Left lung (tissue), 10 donors: ENCODE measurements around the gene NAALADL2. TPM values are rescaled to one million over a fixed set of nuclear protein-coding genes. Genes with fewer than 3 reads are reported as not detected.
"Not testable (repeated sequence)": the region's sequence is repeated elsewhere in the genome, so short reads cannot be mapped to it uniquely, and the experiment has no call there.

Source experiments
- ATAC-seq: fragments of 200-7000 bp; cut with Tn5 transposase; one replicate; pipeline ENCODE4 v1.9.1; 2020; ENCODE audit warnings: moderate library complexity
- DNase-seq, 4 donors: peaks; one replicate each; pipeline ENCODE4 v3.0.0-alpha.2; 2013 to 2020
- H3K27ac ChIP-seq, 2 donors: fragments of 200-600 bp; sonication (generic) in 1 of 2; one replicate each; pipeline versions ENCODE4 v1.5.0 to v1.8.0; 2020 to 2021
- H3K27me3 ChIP-seq, 2 donors: fragments of 200-600 bp; sonication (generic) in 1 of 2; one replicate each; pipeline versions ENCODE4 v1.5.0 to v1.8.0; 2020 to 2021
- H3K36me3 ChIP-seq, 2 donors: fragments of 200-600 bp; sonication (generic) in 1 of 2; one replicate each; pipeline versions ENCODE4 v1.5.0 to v1.8.0; 2020 to 2021
- H3K4me1 ChIP-seq, 2 donors: fragments of 200-600 bp; one replicate each; pipeline ENCODE4 v1.8.0; 2021
- H3K4me3 ChIP-seq, 2 donors: fragments of 200-600 bp; sonication (generic) in 1 of 2; one replicate each; pipeline versions ENCODE4 v1.5.0 to v1.8.0; 2020 to 2021; ENCODE audit warnings: mild to moderate bottlenecking in 1 of 2
- H3K9me3 ChIP-seq, 2 donors: fragments of 200-600 bp; sonication (generic) in 1 of 2; one replicate each; pipeline versions ENCODE4 v1.5.0 to v1.8.0; 2020 to 2021
- intact Hi-C, 2 donors: fragments of 100-400 bp; cut with DNase I; formaldehyde crosslinking; loops; one replicate each; pipeline versions ENCODE4 v1.11.2 to v1.14.2; 2022
- polyA plus RNA-seq, 6 donors: library from polyadenylated mRNA; unstranded; fragments of 120-200 nt; gene quantifications; one replicate each; pipeline ENCODE4 v1.2.1, GENCODE V29; 2013; ENCODE audit not compliant: insufficient read length in 6 of 6
- total RNA-seq, 2 donors: library from RNA; stranded (reverse); fragmentation: NEBNext Ultra II Directional; extraction: Animal tissue kit (Norgen Biotek cat#: 25700); gene quantifications; one replicate each; pipeline ENCODE4 v1.2.1, GENCODE V29; 2021
- TF ChIP-seq, protein P1 (sequence below), 2 donors: fragments of 200-600 bp; sonication (generic) in 1 of 2; IDR thresholded peaks; one replicate each; pipeline versions ENCODE4 v1.5.0 to v1.8.0; 2021; ENCODE audit warnings: antibody characterized with exemption in 2 of 2
- donor health status: DM: no; HTN: yes; CAD: no.
- donor health status: DM: no; HTN: no; CAD: no.

Gene NAALADL2
- total and polyA plus RNA-seq, 8 donors, result 9.8 to 23.3 (median 17.8) TPM

DNA sequence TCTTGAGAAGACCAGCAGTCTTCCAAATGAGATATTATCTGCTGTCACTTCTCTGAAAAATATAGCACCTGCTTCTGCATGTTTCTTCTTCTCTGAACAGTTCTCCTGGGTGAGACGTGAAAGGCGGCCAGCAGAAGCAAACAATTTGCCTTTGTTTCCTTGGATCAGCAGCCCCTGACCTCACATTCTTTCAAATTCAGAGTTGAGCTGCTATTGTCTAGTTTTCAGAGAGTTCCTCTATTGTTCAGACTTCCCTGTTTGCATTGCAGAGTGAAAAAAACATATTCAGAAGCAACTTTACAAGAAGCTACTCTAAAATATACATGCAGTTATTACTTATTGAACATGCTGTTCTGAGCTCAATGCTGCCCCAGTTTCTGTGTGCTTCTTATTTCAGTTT is 653.6 kb downstream of the NAALADL2 start:
- ATAC-seq (no peak), DNase-seq (no peak)
- Histone ChIP-seq H3K36me3 (no peaks in the 10 kb centered on the region), H3K27me3 (no peaks in the 10 kb centered on the region), H3K4me3 (no peak overlapping the region), H3K9me3 (peaks cover 0 to under 1% of the 10 kb centered on the region in 2 donors), H3K4me1 (no peaks in the 10 kb centered on the region), H3K27ac (no peak overlapping the region)
- intact Hi-C loops, result no loop called here
- TF ChIP-seq, protein P1, sequence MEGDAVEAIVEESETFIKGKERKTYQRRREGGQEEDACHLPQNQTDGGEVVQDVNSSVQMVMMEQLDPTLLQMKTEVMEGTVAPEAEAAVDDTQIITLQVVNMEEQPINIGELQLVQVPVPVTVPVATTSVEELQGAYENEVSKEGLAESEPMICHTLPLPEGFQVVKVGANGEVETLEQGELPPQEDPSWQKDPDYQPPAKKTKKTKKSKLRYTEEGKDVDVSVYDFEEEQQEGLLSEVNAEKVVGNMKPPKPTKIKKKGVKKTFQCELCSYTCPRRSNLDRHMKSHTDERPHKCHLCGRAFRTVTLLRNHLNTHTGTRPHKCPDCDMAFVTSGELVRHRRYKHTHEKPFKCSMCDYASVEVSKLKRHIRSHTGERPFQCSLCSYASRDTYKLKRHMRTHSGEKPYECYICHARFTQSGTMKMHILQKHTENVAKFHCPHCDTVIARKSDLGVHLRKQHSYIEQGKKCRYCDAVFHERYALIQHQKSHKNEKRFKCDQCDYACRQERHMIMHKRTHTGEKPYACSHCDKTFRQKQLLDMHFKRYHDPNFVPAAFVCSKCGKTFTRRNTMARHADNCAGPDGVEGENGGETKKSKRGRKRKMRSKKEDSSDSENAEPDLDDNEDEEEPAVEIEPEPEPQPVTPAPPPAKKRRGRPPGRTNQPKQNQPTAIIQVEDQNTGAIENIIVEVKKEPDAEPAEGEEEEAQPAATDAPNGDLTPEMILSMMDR (IDR thresholded peaks at IDR 0.05), result no peak

GRCh38 chr3:175518459-175518858 is 659.3 kb downstream of the NAALADL2 start:
- Histone ChIP-seq H3K27ac (no peak overlapping the region), H3K4me3 (no peak overlapping the region), H3K27me3 (no peaks in the 10 kb centered on the region), H3K4me1 (no peaks in the 10 kb centered on the region), H3K36me3 (no peaks in the 10 kb centered on the region), H3K9me3 (no peaks in the 10 kb centered on the region)
- intact Hi-C loops, result no loop called here
- TF ChIP-seq, protein P1 (IDR thresholded peaks at IDR 0.05), result no peak
- DNase-seq (no peak), ATAC-seq (no peak)

- TF ChIP-seq, protein P1 (IDR thresholded peaks at IDR 0.05), result no peak
- no peaks in the 10 kb centered on the region for H3K4me1 ChIP-seq
- H3K27ac ChIP-seq, result no peak overlapping the region
- H3K27me3 ChIP-seq, result no peaks in the 10 kb centered on the region
- intact Hi-C loops, result no loop called here
- H3K36me3 ChIP-seq, result no peaks in the 10 kb centered on the region
- no peaks in the 10 kb centered on the region for H3K9me3 ChIP-seq
- ATAC-seq (no peak), DNase-seq (no peak)
- H3K4me3 ChIP-seq, result no peak overlapping the region
Measured at GRCh38 chr3:175521406-175521805, 662.3 kb downstream of the NAALADL2 start.

DNA sequence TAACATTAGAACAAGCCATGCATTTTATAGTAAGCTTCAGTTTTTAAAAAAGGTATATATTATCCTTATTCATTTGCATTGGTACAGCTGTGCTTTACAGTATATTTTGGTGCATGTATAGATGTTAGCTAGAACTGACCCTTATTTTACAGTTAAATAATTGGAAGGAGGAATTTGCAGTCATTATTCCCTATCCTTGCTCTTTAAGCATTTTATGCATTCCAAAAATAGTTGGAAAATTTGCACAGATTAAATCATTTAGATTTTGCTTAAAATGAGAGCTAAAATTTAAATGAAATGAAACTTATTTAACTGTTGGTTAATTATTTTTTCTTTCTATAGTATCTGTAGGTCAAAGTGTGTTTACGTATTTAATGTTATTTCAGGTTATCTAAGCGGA is 667.1 kb downstream of the NAALADL2 start:
- Histone ChIP-seq H3K36me3 (no peaks in the 10 kb centered on the region), H3K9me3 (peaks cover 0 to 3% of the 10 kb centered on the region in 2 donors), H3K27ac (no peak overlapping the region), H3K4me1 (no peaks in the 10 kb centered on the region), H3K4me3 (peak overlapping the region; percentile 14 to 23), H3K27me3 (no peaks in the 10 kb centered on the region)
- no peak for DNase-seq
- no peak for ATAC-seq
- intact Hi-C loops, result no loop called here
- TF ChIP-seq, protein P1 (IDR thresholded peaks at IDR 0.05), result no peak

DNA sequence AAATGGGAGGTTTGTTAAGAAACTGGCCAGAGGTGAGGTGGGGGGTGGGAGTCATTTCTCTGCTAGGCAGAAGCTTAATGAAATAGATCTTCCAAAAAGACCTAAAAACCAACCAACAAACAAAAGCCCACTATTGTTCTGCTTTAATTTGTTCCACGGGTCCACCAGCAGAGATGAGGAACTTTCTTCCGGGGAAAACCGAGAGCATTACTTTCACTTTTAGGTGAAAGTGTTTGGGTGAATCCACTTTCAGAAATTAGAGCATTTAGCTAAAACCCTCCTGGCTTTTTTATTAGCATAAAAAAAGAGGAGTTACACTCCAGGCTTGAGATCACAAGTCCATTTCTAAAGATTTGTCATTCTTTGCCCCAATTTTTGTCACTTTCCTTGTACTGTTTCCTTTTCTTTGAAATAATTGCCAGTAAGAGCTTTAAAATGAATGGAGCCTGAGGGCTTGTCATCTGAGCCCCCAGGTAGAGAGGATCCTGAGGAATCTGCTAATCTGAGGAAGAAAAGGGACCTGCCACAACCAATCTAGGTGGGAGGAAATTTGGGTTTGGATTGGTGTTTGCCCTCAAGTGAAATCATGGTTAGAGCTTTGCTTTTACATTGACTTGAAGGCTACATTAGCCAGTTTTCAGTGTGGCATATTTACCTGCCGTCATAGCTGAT is 667.6 kb downstream of the NAALADL2 start:
- TF ChIP-seq, protein P1 (IDR thresholded peaks at IDR 0.05), result no peak

DNA sequence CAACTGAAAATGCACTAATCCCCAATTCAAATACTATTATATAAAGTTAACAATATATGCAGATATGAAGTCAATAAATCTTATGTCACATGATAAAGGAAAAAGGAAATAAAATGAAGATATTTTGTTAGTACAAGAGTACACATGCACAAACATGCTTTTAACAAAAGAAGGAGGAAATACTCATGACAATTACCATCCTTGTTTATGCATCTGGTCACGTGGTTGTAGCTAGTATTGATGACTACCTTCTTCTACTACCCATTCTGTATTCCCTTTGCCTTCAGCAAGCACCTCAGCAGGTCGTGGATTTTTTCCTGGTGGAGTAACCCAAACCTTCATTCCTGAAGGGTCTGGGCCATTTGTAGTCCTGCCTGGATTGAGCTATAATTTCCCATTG is 669.6 kb downstream of the NAALADL2 start:
- H3K4me1 ChIP-seq, DNase-seq, H3K36me3 ChIP-seq, H3K27me3 ChIP-seq, ATAC-seq, H3K9me3 ChIP-seq, H3K27ac ChIP-seq, intact Hi-C loops, H3K4me3 ChIP-seq: not testable (repeated sequence)

More for the DNA sequence above, 667.6 kb downstream of the NAALADL2 start:
- Histone ChIP-seq H3K27me3 (no peaks in the 10 kb centered on the region), H3K36me3 (no peaks in the 10 kb centered on the region), H3K4me3 (peak overlapping the region; percentile 14 to 23), H3K27ac (no peak overlapping the region), H3K9me3 (peaks cover 0 to 3% of the 10 kb centered on the region in 2 donors), H3K4me1 (no peaks in the 10 kb centered on the region)
- intact Hi-C loops, result no loop called here
- ATAC-seq (no peak), DNase-seq (no peak)
